Measurements from ENCODE around the gene SAP25. TPM values are rescaled to one million over a fixed set of nuclear protein-coding genes. Genes with fewer than 3 reads are reported as not detected.

Gene SAP25
- total and polyA plus RNA-seq, 4 donors = 0.33 to 0.84 (median 0.56) TPM; not detected in 1

DNA sequence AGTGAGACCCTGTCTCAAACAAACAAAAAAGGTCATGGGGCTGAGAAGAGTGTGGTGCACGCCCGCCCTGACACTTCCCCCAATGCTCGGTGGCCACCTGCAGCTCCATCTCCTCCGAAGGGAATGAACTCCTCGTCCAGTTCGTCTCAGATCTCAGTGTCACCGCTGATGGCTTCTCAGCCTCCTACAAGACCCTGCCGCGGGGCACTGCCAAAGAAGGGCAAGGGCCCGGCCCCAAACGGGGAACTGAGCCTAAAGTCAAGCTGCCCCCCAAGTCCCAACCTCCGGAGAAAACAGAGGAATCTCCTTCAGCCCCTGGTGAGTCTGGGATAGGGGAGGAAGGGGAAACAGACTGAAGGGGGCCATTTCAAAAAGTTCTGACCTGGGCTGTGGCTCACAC, 32.6 kb upstream of the SAP25 start (continued):
- TF ChIP-seq, protein P1, sequence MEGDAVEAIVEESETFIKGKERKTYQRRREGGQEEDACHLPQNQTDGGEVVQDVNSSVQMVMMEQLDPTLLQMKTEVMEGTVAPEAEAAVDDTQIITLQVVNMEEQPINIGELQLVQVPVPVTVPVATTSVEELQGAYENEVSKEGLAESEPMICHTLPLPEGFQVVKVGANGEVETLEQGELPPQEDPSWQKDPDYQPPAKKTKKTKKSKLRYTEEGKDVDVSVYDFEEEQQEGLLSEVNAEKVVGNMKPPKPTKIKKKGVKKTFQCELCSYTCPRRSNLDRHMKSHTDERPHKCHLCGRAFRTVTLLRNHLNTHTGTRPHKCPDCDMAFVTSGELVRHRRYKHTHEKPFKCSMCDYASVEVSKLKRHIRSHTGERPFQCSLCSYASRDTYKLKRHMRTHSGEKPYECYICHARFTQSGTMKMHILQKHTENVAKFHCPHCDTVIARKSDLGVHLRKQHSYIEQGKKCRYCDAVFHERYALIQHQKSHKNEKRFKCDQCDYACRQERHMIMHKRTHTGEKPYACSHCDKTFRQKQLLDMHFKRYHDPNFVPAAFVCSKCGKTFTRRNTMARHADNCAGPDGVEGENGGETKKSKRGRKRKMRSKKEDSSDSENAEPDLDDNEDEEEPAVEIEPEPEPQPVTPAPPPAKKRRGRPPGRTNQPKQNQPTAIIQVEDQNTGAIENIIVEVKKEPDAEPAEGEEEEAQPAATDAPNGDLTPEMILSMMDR (IDR thresholded peaks at IDR 0.05; ENCODE audit: low read depth, low read length, missing input control) = no peak
- no peak for TF ChIP-seq HNF4G (IDR thresholded peaks at IDR 0.05)

DNA sequence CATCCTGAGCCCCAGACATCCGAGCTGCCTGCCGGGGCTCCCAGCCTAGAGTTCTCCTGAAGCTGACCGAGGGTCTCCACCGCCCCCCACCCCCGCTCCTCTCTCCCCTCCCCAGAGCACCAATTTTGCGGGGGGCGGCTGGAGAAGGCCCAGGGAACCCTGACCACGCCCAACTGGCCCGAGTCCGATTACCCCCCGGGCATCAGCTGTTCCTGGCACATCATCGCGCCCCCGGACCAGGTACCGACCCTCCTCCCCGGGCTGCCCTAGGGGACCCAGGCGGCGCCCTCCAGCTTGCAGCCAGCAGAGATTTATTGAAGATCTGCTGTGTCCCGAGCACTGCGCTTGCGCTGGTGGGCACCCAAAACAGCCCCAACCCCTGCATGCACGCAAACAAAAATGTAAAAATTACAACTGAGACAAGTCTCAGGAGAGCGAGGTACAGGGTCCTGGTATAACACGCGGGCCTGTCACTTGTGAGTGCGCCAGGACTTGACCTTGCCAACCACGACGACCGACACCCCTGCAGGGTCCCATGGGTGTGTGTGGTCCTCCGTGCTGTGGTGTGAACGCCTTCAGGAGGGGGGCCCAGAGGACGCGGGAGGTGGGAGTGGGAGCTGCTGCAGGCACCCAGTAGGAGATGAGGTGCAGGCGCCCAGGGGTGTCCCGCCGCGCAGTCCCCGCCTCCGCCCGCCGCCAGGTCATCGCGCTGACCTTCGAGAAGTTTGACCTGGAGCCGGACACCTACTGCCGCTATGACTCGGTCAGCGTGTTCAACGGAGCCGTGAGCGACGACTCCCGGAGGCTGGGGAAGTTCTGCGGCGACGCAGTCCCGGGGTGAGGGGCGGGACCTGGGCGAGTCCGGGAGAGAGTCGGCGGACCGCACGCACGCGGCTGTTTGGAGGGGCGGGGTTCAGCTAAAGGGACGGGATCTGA, 31.5 kb upstream of the SAP25 start:
- Histone ChIP-seq H3K4me1 (ENCODE audit: control insufficient read depth in 4 of 4, insufficient read depth in 4 of 4, low read length in 3 of 4) (peaks cover 8 to 37% (median 21%) of the 10 kb centered on the region in 4 donors), H3K9me3 (ENCODE audit: control insufficient read depth in 4 of 4, low read length in 3 of 4) (no peaks in the 10 kb centered on the region), H3K9ac (ENCODE audit: low read depth in 1 of 2, low read length in 2 of 2) (no peak overlapping the region), H3K36me3 (ENCODE audit: control insufficient read depth in 4 of 4, insufficient read depth in 3 of 4, low read depth in 1 of 4, low read length in 3 of 4) (no peaks in the 10 kb centered on the region), H3K27me3 (ENCODE audit: control insufficient read depth in 4 of 4, insufficient read depth in 4 of 4, low read length in 3 of 4) (no peaks in the 10 kb centered on the region), H3K27ac (ENCODE audit: low read depth in 1 of 2, low read length in 2 of 2) (peak overlapping the region; percentile 60 to 67), H3K4me3 (ENCODE audit: low read depth in 1 of 3, low read length in 3 of 3) (peak overlapping the region in 2 of 3 donors; percentile 64 to 74)
- 10% methylated on average over 68 of the region's 68 CpGs for WGBS
- TF ChIP-seq RXRA (IDR thresholded peaks at IDR 0.05) (no peak), HNF4A (conservative IDR thresholded peaks at IDR 0.05) (peak in 1 of 2 donors; percentile 11), SP1 (IDR thresholded peaks at IDR 0.05) (peak; percentile 17)
- TF ChIP-seq, protein P2, sequence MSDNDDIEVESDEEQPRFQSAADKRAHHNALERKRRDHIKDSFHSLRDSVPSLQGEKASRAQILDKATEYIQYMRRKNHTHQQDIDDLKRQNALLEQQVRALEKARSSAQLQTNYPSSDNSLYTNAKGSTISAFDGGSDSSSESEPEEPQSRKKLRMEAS (IDR thresholded peaks at IDR 0.05) = peak; percentile 22
- DNase-seq (ENCODE audit: low spot score) = no peak

DNA sequence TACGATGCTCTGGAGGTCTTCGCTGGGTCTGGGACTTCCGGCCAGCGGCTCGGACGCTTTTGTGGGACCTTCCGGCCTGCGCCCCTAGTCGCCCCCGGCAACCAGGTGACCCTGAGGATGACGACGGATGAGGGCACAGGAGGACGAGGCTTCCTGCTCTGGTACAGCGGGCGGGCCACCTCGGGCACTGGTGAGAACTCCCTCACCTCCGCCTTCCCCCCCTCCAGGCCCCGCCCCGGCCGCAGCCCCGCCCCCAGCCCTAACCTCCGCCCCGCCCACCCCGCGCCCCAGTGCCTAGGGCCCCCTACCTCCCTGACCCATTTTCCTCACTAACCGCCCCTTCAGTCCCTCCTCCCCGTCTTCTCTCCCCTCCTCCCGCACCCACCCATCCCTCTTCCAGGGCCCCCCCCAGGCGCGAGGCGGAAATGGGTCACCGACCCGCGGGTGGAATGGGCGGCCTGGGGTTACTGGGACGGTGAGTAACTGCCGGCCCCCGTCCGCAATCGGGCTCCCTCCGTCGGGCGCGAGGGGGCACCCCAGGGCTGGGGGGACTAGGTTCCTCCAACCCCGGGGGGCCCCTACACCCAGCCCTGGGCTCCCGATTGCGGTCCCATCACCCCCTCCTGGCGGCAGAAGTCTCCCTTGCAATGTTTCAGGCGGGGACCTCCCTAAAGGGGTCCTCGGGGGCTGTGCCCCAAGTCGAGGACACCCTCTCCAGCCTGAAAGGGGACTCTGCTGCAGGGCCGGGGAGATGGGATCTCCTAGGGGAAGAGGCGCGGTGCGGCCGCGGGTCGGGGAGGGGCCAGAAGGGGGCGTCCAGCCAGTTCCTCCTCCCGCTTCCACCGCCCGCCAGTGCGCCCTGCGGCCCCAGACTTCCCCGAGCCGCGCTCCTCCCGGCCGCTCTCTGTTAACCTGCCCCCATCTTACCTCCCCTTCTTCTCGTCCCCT, 30.6 kb upstream of the SAP25 start:
- peak overlapping the region; percentile 0 to 74 (median 64) for H3K4me3 ChIP-seq (ENCODE audit: low read depth in 1 of 3, low read length in 3 of 3)
- H3K4me1 ChIP-seq (ENCODE audit: control insufficient read depth in 4 of 4, insufficient read depth in 4 of 4, low read length in 3 of 4) = peaks cover 8 to 37% (median 21%) of the 10 kb centered on the region in 4 donors
- 6% methylated on average over 70 of the region's 70 CpGs for WGBS
- H3K9ac ChIP-seq (ENCODE audit: low read depth in 1 of 2, low read length in 2 of 2) = peak overlapping the region; percentile 43
- H3K9me3 ChIP-seq (ENCODE audit: control insufficient read depth in 4 of 4, low read length in 3 of 4) = no peaks in the 10 kb centered on the region
- no peaks in the 10 kb centered on the region for H3K36me3 ChIP-seq (ENCODE audit: control insufficient read depth in 4 of 4, insufficient read depth in 3 of 4, low read depth in 1 of 4, low read length in 3 of 4)
- peak overlapping the region; percentile 67 to 72 for H3K27ac ChIP-seq (ENCODE audit: low read depth in 1 of 2, low read length in 2 of 2)
- peak; percentile 74 for DNase-seq (ENCODE audit: low spot score)
- no peaks in the 10 kb centered on the region for H3K27me3 ChIP-seq (ENCODE audit: control insufficient read depth in 4 of 4, insufficient read depth in 4 of 4, low read length in 3 of 4)
- no peak for TF ChIP-seq TAF1 (conservative IDR thresholded peaks at IDR 0.05)
- TF ChIP-seq, protein P1 (IDR thresholded peaks at IDR 0.05; ENCODE audit: low read depth, low read length, missing input control) = peak; percentile 3
- no peak for TF ChIP-seq FOXA1 (IDR thresholded peaks at IDR 0.05)
- TF ChIP-seq, protein P2 (IDR thresholded peaks at IDR 0.05) = no peak
- no peak for TF ChIP-seq EGR1 (IDR thresholded peaks at IDR 0.05; ENCODE audit: low read depth in 2 of 2)
- no peak for TF ChIP-seq NR2F2 (IDR thresholded peaks at IDR 0.05)
- no peak for TF ChIP-seq YY1 (IDR thresholded peaks at IDR 0.05)
- no peak for TF ChIP-seq SP1 (IDR thresholded peaks at IDR 0.05)
- TF ChIP-seq RXRA (IDR thresholded peaks at IDR 0.05) = peak in 1 of 2 donors; percentile 24
- no peak for TF ChIP-seq ATF3 (IDR thresholded peaks at IDR 0.05)
- no peak for TF ChIP-seq GABPA (IDR thresholded peaks at IDR 0.05 in 1 of 2, conservative IDR thresholded peaks at IDR 0.05 in 1 of 2)
- TF ChIP-seq HNF4A (conservative IDR thresholded peaks at IDR 0.05) = no peak
- TF ChIP-seq JUND (IDR thresholded peaks at IDR 0.05) = no peak
- no peak for TF ChIP-seq ZBTB33 (IDR thresholded peaks at IDR 0.05)
- TF ChIP-seq RAD21 (IDR thresholded peaks at IDR 0.05) = peak; percentile 25 to 36
